Measurements from ENCODE around the gene HNRNPD.
"Not testable (repeated sequence)": the region's sequence is repeated elsewhere in the genome, so short reads cannot be mapped to it uniquely, and the experiment has no call there.

Gene HNRNPD

DNA sequence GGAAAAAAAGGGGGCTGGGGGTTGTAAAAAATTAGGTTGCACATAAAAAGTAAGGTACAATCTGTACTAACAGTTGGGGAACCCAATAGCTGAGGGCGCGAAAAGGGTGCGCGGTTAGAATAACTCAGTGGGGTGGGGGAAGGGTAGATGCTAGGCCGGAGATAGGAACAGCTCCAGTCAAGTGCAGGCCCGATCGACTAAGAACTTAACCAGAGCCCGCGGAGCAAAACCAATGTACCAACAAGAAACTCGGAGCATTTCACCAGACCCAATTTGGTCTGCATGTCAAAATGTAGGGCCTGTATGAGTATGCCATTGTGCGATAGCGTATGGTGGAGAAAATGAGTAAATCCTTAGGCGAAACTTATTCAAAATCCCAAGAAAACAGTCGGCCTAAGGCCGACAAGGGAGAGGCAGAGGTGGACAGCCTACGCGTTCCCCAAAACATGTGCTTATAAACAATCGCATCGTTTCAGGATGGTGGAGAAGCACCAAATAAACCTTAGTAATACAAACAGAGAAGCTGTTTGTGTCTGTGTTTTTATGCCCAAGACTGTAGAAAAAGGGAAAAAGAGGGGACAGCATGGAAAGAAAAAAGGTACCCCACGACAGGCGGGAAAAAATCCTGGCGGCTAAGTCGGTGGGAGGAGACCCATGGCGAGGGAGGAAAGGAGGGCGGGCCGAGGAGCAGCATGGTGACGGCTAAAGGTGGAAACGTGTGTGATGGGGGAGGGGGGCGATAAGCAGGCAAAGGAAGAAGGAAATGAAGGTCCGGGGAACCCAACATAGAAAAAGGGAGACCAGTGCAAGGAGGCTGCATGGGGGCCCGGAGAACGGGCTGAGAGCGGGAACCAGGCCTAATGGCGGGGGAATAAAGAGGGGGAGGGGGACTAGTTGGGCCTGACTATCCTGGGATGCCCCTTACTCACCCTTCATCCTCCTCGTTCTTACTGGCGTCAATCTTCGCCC is 990 bp downstream of the HNRNPD start:
- DNase-seq (ENCODE audit: low read depth): peak; percentile 72

DNA sequence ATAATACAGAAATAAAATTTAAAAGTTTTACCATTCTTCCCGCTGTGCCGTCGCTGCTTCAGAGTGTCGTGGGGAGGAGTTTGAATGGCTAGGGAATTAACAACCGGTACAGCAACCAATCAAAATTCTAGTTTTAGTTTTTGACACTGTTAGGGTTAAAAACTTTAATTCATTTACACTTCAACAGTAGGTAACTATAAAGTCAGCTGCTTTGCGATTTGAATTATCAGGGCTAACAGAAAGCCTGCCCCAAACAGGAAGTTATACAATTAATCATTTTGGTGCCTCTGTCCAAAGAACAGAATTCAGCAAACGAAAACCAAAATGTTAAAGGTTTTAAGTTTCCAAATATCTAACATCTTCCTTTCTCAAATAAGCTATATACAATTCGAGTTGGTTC is 2.3 kb downstream of the HNRNPD start:
- no peak for DNase-seq (ENCODE audit: low read depth)

DNA sequence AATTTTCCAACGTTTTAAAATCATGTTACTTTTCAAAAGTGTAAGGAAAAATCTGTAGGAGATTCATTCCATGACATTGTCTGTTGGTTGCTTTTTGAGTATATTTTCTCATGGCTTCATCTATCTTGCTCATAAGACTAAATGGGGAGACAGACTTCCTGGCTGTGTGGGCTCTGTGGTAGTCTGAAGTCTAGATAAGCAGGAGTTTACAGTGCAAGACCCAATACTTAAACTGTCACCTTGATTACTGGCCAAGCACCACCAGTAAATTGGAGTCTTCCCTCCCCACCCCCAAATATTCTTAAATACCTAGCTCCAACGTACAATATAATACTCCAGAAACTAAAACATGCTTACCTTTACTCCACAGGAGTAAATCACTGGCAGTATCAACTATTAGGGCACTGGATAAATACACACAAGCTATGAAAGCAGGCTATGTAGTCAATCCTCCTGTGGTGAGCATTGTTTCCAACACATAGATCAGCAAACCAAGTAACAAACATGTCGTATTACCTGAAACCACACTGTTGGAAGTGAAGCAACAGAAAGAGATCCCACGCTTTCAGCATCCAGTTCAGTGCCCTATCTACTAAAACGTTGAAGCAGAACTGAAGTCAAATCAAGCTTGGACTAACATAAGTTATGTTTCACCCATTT is 6.2 kb downstream of the HNRNPD start:
- DNase-seq (ENCODE audit: low read depth): no peak

DNA sequence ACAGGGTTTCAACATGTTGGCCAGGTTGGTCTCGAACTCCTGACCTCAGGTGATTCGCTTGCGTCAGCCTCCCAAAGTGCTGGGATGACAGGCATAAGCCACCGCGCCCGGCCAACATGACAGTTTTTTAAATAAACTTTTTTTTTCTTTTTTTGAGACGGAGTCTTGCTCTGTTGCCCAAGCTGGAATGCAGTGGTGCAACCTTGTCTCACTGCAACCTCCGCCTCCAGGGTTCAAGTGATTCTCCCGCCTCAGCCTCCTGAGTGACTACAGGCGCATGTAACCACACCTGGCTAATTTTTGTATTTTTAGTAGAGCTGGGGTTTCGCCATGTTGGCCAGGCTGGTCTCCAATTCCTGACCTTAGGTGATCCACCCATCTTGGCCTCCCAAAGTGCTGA is 7.4 kb downstream of the HNRNPD start:
- not testable (repeated sequence) for DNase-seq (ENCODE audit: low read depth)

DNA sequence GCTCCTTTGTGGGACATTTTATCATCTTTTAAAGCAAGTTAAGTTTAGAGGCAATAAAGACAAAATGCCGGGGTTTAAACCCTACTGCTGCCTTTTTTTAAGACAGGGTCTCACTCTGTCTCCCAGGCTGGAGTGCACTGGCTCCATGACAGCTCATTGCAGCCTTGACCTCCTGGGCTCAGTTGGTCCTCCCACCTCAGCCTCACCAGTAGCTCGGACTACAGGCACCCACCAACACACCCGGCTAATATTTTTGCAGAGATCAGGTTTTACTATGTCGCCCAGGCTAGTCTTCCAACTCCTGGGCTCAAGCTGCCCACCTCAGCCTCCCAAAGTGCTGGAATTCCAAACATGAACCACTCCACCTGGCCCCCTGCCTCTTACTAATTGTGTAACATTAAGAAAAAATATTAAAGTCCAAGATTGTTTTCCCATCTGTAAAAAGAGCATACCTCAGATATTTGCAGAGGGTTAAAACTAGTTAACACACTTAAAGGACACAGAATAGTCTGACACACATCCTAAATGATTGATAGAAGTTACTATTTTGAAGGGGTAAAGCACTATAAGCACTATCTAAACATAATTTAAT is 9.8 kb downstream of the HNRNPD start:
- DNase-seq (ENCODE audit: low read depth): no peak

DNA sequence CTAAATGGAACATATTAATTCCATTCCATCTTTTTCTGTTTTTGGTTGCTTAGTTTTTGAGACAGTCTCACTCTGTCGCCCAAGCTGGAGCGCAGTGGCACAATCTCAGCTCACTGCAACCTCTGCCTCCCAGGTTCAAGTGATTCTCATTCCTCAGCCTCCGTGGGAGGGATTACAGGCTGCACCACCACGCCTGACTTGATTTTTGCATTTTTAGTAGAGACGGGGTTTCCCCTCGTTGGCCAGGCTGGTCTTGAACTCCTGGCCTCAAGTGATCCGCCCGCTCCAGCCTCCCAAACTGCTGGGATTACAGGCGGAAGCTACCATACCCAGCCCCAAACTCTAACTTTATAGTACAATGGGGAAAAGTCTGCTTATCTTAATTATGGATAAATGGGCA is 11.2 kb downstream of the HNRNPD start:
- no peak for DNase-seq (ENCODE audit: low read depth)

DNA sequence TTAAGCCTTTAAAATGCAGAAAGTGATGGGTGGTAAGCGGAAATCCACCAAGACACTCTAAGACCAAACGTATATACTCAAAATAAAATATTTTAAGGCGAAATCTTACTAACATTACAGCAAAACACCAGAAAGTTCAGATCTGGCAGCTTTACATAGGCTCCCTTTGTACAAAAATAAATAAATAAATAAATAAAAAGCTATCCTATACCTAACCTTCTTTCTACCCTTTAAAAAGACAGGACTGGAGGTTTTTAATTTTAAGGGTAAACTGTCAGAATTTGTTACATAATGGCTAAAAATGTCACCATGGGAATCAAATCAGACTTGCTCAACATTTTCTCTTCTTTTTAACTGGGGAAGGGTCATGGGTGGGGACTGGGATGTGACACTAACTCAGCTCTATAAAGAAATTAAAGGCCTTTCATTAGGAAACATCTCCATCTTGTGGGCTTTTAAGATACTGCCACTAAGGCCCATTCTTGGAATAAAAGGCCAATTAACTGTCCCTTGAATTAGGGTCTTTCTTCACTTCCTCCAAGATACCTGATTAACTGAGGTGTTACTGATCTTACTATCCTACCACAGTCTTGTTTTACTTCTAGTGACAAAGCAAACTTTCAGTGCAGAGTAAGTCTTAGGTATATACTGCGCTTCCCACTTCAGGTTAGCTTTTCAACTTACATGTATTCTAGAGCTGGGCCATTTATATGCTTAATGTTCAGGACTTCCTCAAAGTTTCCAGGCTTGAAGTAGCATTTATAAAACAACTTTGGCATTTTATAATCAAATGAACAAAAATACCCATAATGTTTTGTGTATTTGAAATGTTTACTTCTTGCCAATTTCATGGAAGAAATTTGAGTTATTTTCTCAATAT is 13.3 kb downstream of the HNRNPD start:
- no peak for DNase-seq (ENCODE audit: low read depth)

DNA sequence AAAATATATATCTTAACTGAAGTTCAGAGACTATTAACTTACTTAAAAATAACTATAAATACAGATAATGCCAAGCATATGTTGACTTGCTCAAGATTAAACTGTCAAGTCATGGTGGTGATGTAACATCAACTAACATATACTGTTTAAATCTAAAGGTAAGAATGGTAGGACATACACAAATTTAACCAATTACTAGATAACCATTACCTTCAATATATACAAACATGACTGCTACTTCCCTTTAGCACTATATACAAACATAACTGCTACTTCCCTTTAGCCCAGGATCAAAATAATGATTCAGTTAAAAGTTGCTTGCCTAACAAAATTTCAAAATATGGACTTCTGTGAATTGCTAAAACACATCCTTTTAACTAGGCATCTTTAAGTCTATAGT is 14.9 kb downstream of the HNRNPD start:
- DNase-seq (ENCODE audit: low read depth): no peak

DNA sequence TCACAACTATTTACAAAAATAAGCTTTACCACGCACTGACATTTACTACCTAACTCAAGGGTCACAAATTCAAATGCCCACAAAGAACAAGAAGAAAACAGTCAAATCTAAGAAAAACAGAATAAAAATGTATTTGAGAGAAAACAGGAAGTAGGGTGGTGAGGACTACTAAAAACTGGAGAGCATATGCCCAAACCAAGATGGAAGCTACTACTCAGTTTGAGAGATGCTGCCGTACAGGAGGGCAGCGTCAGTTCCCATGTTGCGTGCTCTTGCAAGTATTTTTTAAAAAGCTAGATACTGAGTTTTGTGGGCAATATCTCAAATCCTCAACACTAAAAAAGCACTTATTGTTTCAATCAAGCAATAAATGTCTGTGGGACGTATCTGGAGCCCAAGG is 16.2 kb downstream of the HNRNPD start:
- DNase-seq (ENCODE audit: low read depth): no peak

DNA sequence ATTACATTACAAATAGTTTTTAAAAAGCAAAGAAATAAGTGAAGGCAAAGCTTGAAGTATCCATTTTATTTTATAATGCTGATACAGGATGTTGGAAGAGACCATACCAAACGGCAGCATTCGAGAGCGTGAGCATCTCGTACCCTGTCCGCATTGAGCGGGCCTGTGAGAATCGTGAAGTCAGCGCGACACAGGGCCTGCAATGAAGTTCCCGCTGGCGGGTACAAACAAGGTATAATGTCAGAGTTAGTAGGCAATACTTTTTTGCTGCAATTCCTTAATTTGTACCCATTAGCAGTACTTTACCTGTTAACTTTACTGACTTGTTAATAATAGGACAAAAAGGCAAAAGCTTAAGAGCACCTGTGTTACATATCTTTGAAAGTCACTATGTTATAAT is 19.0 kb downstream of the HNRNPD start:
- DNase-seq (ENCODE audit: low read depth): no peak

DNA sequence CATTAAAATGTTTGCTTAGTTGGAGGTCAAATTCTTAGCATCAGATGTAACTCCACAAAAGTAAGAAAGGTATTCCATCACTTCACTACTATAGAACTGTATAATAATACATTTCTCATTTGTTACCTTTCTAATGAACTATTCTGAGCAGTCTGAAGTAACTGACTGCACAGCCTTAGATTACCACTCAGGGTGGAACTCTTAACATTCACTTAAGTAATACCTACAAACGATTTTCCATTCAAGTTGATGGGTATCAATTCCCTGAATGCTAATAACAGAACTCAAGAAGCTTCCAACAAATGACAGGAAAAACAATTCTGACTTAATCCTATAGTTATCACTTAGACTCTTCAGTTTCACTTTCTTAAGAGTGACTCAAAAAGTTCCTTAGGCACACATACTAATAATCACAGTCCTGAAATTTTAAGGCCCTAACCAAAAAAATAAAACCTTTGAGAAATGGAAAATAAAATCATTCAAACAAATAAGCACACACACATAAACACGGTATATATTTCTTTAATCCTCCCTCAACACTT is 20.9 kb downstream of the HNRNPD start:
- DNase-seq (ENCODE audit: low read depth): no peak

DNA sequence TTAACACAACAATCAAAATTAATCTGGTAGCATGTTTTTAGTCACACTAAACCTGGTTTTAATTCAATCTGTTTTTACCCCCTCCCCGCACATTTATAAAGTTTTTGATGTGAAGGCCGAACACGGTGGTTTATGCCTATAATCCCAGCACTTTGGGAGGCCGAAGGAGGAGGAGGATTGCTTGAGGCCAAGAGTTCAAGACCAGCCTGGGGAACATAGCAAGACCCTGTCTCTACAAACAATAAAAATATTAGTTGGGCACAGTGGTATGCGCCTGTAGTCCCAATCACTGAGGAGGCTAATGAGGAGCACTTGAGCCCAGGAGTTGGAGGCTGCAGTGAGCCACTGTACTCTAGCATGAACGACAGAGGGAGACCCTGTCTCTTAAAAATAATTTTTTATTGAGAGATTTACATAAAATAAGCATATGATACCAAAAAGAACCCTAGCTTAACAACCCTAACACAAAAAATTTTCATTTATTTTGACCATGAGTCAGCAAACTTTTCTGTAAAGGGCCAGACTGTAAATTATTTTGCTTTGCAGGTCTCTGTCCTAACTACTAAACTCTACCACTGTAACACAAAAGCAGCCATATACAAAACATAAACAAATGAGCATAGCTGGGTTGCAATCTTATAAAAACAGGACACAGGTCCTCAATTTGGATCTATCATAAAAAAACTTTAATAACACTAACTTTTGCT is 21.5 kb downstream of the HNRNPD start:
- DNase-seq (ENCODE audit: low read depth): no peak

DNA sequence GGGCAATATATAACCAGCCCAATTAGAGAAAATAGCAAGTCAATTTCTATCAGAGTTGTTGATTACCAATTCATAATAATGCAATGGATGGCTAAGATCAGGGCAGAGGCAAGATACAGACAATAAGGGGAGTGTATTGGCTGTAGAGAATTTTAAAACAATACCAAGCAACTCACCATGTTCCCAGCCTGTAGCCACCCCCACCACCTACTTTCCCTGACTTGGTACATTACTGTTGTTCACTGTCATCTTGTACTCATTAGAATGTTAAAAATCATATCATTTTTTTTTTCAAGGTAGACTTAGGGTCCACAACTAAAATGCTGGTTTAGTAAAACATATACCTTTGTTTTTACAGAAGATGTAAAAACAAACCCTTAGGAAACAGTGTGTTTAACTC is 27.7 kb downstream of the HNRNPD start:
- DNase-seq (ENCODE audit: low read depth): no peak

DNA sequence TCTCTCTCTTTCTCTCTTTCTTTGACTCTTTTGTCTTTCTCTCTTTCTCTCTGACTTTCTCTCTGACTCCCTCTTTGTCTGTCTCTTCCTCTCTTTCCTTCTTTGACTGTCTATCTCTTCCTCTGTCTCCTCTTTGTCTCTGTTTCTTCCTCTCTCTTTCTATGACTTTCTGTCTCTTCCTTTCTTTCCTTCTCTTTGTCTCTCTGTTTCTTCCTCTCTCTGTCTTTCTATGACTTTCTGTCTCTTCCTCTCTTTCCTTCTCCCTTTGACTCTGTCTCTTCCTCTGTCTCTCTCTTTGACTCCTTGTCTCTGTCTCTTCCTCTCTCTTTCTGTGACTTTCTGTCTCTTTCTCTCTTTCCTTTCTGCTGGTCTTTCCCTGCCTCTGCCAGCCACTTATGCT is 38.7 kb downstream of the HNRNPD start:
- DNase-seq (ENCODE audit: low read depth): no peak

DNA sequence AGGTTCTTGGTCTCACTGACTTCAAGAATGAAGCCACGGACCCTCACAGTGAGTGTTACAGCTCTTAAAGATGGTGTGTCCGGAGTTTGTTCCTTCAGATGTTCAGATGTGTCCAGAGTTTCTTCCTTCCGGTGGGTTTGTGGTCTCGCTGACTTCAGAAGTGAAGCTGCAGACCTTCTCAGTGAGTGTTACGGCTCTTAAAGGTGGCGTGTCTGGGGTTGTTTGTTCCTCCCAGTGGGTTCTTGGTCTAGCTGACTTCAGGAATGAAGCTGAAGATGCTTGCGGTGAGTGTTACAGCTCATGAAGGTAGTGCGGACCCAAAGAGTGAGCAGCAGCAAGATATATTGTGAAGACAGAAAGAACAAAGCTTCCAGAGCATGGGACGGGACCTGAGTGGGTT is 40.1 kb downstream of the HNRNPD start:
- DNase-seq (ENCODE audit: low read depth): not testable (repeated sequence)

DNA sequence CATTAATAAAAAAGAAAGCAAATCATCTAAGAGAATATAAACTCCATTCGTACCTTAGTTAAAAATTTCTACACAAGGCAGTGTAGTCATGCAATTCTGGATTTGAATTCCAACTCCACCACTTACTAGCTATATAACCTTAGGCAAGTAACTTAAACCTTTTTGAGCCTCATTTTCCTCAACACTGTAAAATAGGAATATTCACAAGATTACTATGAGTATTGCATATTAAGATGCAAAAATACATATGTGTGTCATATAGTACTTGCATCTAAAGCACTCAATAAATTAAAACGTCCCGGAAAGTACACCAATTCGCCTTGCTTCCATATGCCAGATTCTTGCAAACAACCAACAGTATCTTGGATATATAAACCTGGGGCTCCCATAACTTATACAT is 42.0 kb downstream of the HNRNPD start:
- no peak for DNase-seq (ENCODE audit: low read depth)

DNA sequence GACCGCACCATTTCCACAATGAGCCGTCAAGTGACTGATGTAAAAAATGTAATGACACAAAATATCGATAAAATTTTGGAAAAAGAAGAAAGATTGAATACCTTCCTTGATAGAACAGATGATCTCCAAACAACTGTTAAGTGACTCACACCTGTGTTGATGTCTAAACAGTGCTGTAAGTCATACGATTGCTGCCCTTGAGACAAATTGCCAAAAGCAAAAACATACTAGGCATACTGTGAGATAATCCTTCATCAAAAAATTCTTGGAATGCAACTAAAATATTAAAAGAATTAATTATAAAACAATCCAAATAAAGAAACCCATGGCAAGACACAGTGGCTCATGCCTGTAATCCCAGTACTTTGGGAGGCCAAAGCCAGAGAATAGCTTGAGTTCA is 53.4 kb downstream of the HNRNPD start:
- no peak for DNase-seq (ENCODE audit: low read depth)

DNA sequence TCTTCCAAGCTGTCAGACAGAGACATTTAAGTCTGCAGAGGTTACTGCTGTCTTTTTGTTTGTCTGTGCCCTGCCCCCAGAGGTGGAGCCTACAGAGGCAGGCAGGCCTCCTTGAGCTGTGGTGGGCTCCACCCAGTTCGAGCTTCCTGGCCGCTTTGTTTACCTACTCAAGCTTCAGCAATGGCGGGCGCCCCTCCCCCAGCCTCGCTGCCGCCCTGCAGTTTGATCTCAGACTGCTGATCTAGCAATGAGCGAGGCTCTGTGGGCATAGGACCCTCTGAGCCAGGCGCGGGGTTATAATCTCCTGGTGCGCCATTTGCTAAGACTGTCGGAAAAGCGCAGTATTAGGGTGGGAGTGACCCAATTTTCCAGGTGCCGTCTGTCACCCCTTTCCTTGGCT is 70.7 kb downstream of the HNRNPD start:
- not testable (repeated sequence) for DNase-seq (ENCODE audit: low read depth)

Measured in activated T-cell treated with anti-CD3 and anti-CD28 coated beads for 48 hours (primary cell).